HG02763 (cell line): ENCODE data around the gene CHMP3.
"Not testable (repeated sequence)": the region's sequence is repeated elsewhere in the genome, so short reads cannot be mapped to it uniquely, and the experiment has no call there.

Source experiments
- ATAC-seq: cut with Tn5 transposase; IDR thresholded peaks from one replicate; pipeline ENCODE4 v1.9.1; 2021; ENCODE audit warnings: mild to moderate bottlenecking, moderate library complexity; ENCODE audit not compliant: unreplicated experiment

Gene CHMP3

GRCh38 chr2:86512892-86513291 is 50.4 kb downstream of the CHMP3 start:
- ATAC-seq, result no peak

DNA sequence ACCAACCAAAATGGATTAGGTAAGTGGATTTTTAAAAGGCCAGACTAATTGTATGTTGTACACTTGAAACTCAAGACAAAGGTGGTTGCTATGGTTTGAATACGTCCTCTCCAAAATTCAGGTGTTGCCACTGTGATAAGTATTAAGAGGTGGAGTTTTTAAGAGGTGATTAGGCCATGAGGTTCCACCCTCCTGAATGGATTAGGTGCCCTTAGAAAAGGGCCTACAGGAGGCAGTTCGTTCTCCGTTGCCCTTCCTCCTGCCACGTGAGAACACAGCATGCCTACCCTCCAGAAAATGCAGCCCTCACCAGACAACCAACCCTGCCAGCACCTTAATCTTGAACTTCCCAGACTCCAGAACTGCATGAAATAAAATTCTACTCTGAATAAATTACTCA is 51.2 kb downstream of the CHMP3 start:
- ATAC-seq, result no peak

DNA sequence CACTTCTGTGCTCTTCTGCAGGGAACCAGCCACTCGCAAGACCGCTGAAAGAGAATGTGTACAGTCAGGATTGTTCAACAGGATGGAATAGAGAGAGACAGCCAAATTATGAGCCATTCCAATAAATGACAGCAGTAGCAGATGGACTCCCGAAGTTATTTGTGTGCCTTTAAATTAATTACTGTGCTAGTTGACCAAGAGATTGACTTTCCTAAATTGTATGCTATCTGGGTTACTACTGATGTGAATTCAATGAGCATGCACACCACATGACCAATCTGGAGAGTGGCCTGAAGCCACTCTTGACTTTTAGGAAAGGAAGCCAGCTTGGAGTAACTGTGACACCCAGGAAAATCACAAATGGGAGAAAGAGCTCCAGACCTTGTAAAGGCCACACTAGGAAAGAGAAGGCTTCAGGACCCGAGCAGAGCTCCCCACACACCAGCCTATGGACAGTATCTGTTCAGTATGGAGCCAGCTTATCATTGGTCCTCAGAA is 52.8 kb downstream of the CHMP3 start:
- no peak for ATAC-seq

DNA sequence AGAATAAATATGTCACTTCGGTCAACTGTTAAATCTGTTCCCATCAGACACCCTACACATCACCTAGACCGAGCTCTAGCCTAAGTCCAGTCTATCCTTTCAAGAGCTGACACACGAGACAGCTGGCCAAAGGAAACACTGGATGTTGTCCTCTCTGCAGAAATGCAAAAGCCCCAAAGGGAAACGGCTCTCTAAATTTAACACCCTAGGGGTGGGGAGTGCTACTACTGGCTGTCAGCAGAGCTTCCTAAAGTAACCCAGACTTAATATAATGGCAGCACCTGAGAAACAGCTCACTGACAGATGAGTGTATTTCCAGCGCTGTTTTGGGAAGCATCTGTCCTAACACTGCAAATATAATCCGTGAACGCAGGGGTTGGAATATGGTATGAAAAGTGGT is 55.6 kb downstream of the CHMP3 start:
- ATAC-seq, result no peak

DNA sequence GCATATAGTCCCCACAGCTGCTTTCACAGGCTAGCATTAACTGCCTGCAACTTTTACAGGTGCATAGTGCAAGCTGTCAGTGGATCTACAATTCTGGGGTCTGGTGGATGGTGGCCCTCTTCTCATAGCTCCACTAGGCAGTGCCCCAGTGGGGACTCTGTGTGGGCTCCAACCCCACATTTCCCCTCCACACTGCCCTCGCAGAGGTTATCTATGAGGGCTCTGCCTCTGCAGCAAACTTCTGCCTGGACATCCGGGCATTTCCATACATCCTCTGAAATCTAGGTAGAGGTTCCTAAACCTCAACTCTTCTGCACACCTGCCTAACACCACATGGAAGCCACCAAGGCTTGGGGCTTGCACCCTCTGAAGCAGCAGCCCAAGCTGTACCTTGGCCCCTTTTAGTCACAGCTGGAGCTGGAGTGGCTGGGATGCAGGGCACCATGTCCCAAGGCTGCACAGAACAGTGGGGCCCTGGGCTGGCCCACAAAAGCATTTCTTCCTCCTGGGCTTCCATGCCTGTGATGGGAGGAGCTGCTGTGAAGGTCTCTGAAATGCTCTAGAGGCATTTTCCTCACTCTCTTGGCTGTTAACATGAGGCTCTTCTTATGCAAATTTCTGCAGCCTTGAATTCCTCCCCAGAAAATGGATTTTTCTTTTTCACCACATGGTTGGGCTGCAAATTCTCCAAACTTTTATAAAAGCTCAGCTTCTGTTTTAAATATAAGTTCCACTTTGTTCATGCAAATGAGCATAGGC is 62.7 kb downstream of the CHMP3 start:
- ATAC-seq, result no peak

- no peak for ATAC-seq
Measured at GRCh38 chr2:86499326-86499725, 63.9 kb downstream of the CHMP3 start.

DNA sequence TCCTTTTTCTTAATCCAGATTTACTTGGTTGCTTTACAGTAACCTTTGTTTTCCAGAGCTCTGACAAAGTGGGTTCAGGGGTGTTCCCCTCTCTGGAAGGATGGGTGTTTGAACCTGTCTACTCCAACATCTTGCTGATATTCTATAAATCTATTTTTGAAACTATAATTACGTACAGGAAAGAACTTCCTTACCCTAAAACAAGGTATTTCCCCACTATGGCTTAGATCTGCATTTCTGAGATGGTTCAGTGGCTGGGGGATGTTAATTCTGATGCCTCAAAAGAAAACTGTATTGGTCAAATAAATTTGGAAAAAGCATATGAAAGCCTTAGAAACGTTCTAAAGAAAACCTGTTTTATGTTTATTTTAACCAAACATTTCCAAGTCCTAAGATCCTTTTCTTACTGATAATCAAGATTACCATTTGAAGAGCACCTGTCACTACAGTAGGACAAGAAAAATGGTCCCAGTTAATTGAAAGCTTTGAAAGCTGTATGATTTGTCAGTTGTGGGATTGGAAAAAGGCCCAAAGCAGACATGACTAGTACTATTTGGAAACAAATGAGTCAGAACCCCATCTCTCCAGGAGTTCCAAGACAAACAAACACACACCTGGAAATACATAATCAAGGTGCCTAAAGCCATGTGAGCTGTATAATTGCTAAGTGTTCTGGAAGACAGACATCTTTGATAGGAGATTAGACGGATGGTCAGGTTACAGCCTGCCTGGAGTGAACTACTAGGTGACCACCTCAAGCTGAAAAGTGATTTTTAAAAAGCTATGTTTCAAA is 64.6 kb downstream of the CHMP3 start:
- no peak for ATAC-seq

- ATAC-seq, result not testable (repeated sequence)
Measured at GRCh38 chr2:86496391-86496790, 66.9 kb downstream of the CHMP3 start.

DNA sequence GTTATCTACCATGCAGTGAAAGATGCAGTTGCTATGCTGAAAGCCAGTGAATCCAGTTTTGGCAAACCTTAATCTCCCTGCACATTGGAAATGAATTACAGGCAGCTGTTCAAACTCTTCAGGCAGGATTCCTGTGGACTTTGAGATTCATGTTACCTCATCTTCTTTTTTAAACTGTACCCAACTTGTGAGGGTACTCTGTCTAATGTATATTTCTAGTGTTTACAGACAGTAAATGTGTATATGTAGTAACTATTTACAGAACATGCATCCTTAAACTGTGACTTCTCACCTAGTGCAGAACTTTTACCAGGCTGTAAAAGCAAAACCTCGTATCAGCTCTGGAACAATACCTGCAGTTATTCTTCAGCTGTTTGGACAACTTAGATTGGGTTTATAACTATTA is 71.2 kb downstream of the CHMP3 start:
- ATAC-seq, result no peak

DNA sequence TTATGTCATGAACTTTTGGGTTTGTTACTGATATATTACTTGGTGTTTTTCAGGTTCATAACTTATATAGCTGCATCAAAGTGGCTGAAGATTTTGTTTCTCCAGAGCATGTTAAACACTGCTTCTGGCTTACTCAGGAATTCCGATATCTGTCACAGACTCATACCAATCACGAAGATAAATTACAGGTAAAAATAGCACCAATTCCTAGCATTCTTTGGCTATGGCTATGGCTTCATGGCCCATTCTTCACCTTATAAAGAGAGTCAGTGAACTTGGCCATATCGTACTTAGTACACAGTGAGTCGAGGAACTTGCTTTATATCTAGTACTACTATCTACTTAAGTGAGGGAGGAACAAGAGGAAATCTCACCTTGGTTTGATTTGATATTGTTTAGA is 72.2 kb downstream of the CHMP3 start:
- no peak for ATAC-seq

DNA sequence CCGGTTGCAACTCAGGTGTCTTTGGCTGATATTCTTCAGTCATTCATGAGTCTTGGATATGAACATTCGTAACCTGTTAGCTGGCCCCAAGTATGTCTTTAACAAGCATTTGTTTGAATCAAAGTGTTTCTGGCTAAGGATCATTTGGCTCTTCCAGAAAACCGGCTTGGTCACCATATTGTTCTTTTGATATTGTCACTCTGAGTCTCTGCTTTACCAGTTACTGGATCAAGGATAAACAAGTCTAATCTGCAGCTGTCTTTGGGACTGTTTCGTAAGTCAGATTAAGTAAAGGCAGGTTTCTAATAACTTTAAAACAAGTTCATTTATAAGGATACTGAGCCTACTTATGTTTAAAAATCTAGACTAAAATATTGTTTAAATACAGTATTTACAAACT is 73.0 kb downstream of the CHMP3 start:
- ATAC-seq, result no peak

- ATAC-seq, result no peak
Measured at GRCh38 chr2:86489542-86489941, 73.7 kb downstream of the CHMP3 start.

DNA sequence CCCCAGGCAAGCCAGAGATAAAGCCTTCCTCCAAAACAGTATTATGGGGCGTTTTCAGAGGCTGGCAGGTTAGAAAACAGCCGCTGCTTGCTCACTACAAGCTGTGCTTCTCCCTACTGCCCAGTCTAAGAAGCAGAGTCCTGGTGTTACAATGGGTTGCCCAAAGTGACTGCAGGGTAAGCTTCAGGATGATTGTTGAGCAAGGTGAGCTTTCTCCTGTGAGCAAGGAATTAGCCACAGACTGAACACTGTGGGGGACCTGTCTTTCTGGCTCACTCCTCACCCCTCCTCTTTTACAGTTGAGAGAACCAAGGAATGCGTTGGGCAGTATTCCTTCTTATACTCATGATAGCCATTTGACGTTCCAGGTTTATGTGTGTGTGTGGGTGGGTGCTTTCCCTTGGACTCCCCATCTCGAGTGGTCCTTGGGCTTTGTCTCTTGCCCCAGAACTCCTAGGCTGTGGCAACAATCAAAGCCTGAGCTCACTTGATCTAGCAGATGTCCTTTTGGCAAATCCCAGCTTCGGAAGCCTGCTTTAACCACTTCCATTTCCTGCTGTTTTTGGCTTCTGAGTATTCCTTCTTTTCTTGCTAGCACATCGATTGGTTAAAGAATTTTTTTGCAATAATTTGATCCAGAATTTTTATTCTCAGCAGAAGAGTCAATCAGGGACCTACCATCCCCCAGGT is 74.5 kb downstream of the CHMP3 start:
- no peak for ATAC-seq

DNA sequence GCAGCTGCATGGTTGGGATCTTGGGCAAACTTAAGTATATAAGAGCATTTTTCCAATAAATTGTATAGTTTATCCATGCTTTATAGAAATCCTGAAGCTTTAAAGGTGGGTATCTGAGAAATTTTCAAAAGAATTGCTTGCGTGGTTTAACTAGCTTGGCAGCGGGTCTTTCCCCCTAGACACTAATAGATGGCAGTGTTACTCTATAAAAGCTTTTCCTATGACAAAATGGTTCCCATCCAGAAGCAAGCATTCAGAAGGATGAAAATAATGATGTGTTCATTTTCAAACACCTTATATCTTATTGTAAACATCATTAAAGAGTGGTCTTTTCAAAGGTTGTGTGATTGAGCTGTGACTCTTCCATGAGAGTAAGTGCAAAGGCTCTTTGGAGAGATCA is 76.2 kb downstream of the CHMP3 start:
- ATAC-seq, result no peak

- ATAC-seq, result no peak
Measured at GRCh38 chr2:86485802-86486201, 77.4 kb downstream of the CHMP3 start.

DNA sequence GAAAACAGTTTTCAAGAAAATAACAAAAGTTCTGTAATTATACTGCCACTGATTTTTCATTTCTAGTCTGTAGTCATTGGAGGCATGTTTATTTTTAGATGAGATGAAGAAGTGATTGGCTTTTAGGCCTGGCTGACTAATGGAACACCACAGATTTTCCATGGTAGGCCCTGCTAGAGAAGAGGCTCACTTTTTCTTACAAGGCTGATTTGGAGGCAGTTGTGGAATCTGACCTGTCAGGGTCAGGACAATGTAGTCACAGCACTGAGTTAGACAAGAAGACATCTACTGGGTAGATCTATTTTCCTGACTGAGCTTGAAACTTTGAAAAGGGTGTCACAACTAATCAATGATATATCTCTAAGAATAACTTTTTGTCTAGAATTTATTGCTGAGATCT is 78.1 kb downstream of the CHMP3 start:
- no peak for ATAC-seq

DNA sequence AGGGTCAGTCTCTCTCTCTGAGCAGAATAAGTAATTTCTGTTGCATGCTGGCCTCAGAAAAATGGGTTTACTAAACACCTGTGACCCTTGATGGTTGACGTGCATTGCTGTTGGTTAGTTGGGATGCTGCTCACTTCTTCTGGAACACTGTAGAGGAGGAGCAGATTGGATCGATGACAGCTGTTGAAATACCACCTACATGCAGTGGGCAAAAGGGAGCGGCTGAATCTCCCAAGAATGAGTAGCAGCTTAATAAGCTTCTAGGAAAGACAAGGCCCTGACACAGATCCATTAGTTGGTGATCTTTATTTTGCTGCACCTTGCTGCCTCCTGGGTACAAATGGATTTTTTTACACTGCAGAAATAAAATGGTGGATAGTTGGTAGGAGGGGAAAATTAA is 78.9 kb downstream of the CHMP3 start:
- no peak for ATAC-seq

- no peak for ATAC-seq
Measured at GRCh38 chr2:86482034-86482433, 81.2 kb downstream of the CHMP3 start.

GRCh38 chr2:86480105-86480504 is 83.1 kb downstream of the CHMP3 start:
- no peak for ATAC-seq

- no peak for ATAC-seq
Measured at GRCh38 chr2:86477349-86477748, 85.9 kb downstream of the CHMP3 start.

DNA sequence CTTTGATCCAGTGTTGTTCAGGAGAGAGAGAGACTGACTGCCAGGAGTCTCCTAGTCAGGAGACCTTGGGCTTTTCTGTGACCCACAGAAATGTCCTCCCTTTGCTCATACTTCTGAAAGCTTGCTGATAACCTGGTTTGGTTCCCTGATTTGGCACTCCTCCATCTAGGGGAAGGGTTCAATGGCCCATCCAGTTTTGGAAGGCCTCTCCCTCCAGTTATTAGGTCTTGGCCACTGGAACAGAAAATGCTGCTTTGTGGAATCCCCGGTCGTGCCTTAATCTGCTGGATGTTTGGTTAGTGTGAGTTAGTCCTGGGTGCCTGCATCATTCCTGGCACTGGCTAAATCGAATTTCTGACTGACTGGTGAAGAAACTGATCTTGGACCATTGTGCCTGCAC is 86.3 kb downstream of the CHMP3 start:
- ATAC-seq, result no peak

DNA sequence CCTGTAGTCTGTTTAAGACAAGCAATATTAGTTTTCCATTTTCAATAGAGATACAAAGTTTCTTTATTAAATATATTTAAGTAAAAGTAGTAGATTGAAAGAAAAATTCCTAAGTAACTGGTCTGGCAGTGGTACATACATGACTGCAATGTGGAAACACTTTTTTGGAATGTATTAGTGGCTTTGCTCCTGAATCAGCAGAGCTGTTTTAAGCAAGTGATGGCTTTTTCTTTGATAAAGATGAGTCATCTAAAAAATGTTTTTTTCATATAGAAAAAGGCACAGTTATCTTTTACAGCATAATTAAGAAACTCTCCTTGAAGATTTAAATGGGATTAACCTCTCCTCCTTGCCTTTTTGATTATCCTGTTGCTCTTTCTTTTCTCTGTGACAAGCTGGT is 87.2 kb downstream of the CHMP3 start:
- no peak for ATAC-seq
